IgD-negative memory B cell (primary cell): ENCODE results near the gene KCNIP4. TPM values are rescaled to one million over a fixed set of nuclear protein-coding genes. Genes with fewer than 3 reads are reported as not detected.

Experiments
- H3K27ac Mint-ChIP-seq, 3 donors: one replicate each; pipeline ENCODE4 v1.8.0; 2020 to 2022; ENCODE audit warnings: mild to moderate bottlenecking in 3 of 3, mixed read lengths in 3 of 3, moderate library complexity in 1 of 3
- H3K27me3 Mint-ChIP-seq: one replicate; pipeline ENCODE4 v1.8.0; 2021; ENCODE audit warnings: mixed read lengths
- H3K36me3 Mint-ChIP-seq: one replicate; pipeline ENCODE4 v1.8.0; 2020; ENCODE audit warnings: mild to moderate bottlenecking, mixed read lengths
- H3K4me1 Mint-ChIP-seq, 3 donors: one replicate each; pipeline ENCODE4 v1.8.0; 2020 to 2022; ENCODE audit warnings: mixed read lengths in 3 of 3, mild to moderate bottlenecking in 1 of 3
- H3K4me3 Mint-ChIP-seq, 4 donors: one replicate each; pipeline ENCODE4 v1.8.0; 2020 to 2022; ENCODE audit warnings: mild to moderate bottlenecking in 4 of 4, mixed read lengths in 4 of 4, moderate library complexity in 3 of 4
- H3K9me3 Mint-ChIP-seq, 3 donors: one replicate each; pipeline ENCODE4 v1.8.0; 2020 to 2021; ENCODE audit warnings: mixed read lengths in 3 of 3, mild to moderate bottlenecking in 1 of 3
- polyA plus RNA-seq: library from polyadenylated mRNA; unstranded; fragments of 300-500 nt; fragmentation: Illumina TruSeq; gene quantifications from one replicate; pipeline ENCODE4 v1.2.3, GENCODE V29; 2021

The KCNIP4 gene
- polyA plus RNA-seq, 1 donor from 2014 or later: 0.10 TPM

DNA sequence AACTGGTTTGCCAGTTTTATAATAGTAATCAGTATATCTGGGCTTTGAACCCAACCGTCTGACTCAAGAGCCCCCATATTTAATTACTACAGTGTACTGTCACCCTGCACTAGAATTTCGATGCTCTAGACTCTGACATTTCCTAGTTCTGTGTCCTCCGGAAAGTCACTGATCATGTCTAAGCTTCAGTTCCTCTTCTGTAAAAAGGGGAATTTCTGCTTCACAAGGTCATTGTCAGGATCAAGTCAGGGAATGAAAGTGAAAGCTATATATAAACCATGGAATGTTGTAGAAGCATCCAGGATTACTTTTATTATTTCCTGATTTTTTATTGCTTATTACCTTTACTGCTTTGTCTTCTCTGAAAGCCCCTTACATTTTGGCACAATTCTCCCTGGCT, 4.0 kb upstream of the KCNIP4 start:
- Mint-ChIP-seq H3K27me3 (peaks cover 5% of the 10 kb centered on the region), H3K4me3 (no peak overlapping the region), H3K27ac (no peak overlapping the region)

DNA sequence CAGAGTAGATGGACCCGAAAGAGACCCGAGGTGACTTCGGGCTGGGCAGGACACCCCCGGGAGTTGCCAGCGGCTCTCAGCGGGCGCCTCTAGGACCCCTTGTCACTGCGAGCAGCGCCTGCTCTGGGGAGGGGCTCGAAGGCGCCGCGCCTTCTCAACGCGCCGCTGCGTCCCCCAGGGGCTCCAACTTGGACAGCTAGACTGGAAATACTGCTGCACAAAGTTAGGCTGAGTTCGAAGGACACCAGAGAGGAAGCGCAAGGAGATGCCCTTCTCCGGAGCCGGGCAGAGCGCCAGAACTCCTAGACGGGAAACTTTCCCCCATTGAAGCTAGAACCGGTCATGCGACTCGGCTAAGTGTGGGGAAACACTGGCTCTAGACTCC, 493 bp upstream of the KCNIP4 start:
- peaks cover 6 to 12% (median 9%) of the 10 kb centered on the region in 3 donors for H3K9me3 Mint-ChIP-seq
- H3K4me3 Mint-ChIP-seq: no peak overlapping the region
- no peaks in the 10 kb centered on the region for H3K36me3 Mint-ChIP-seq
- H3K27me3 Mint-ChIP-seq: peaks cover 5% of the 10 kb centered on the region
- H3K27ac Mint-ChIP-seq: no peak overlapping the region
- peaks cover 0 to 4% (median 2%) of the 10 kb centered on the region in 3 donors for H3K4me1 Mint-ChIP-seq

More for the DNA sequence above, 4.0 kb upstream of the KCNIP4 start:
- Mint-ChIP-seq H3K4me1 (peaks cover 0 to 4% (median 2%) of the 10 kb centered on the region in 3 donors), H3K36me3 (no peaks in the 10 kb centered on the region), H3K9me3 (peaks cover 6 to 9% (median 7%) of the 10 kb centered on the region in 3 donors)

DNA sequence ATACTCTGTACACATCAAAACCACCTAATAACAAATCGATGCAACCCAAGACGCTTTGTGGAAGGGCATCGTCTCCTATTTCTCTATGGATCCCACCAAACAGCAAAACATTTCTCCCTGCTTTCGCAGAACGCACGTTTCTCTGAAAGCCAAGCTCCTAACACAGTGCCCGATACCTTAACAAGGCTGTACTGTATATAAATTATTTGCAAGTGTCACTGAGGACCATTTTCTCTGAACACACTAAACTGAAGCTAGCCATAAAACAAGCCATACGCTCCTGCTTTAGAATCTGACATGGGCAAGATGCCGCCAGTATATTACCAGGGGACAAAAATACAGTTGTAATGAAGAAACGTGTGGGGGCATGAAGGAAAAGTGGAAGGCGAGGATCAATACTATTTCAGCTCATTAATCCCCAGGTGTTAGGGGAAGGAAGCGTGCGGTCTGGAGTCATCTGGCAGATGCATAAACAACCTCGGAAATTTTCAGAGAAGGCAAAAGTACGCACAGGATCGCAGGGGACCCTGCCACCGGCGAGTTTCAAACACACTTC, 703 bp downstream of the KCNIP4 start:
- peaks cover 9 to 12% (median 9%) of the 10 kb centered on the region in 3 donors for H3K9me3 Mint-ChIP-seq
- peaks cover 5% of the 10 kb centered on the region for H3K27me3 Mint-ChIP-seq
- H3K4me1 Mint-ChIP-seq: peaks cover 0 to 4% (median 2%) of the 10 kb centered on the region in 3 donors
- no peaks in the 10 kb centered on the region for H3K36me3 Mint-ChIP-seq
- H3K27ac Mint-ChIP-seq: no peak overlapping the region
- H3K4me3 Mint-ChIP-seq: no peak overlapping the region

DNA sequence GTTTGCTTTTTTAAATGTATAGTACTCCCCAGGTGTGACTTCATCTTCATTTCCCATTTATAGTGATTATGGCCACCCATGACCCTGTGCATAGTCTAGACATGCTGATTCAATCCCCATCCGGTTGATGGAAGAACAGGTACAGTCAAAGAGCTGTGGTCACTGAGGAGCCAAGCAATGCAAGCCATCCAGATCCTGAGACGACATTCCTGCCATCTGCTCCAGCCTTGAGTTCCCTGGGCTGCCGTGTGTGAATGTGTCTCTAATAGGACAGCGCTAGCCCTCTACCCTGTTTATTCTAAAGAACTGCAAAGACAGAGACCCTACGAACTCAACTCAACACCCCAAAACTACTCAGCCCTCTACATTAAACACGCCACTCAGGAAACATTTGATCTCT, 1.7 kb downstream of the KCNIP4 start:
- peaks cover 9 to 12% (median 9%) of the 10 kb centered on the region in 3 donors for H3K9me3 Mint-ChIP-seq
- no peak overlapping the region for H3K4me3 Mint-ChIP-seq
- peaks cover 5% of the 10 kb centered on the region for H3K27me3 Mint-ChIP-seq
- H3K27ac Mint-ChIP-seq: no peak overlapping the region
- peaks cover 0 to 4% (median 2%) of the 10 kb centered on the region in 3 donors for H3K4me1 Mint-ChIP-seq
- no peaks in the 10 kb centered on the region for H3K36me3 Mint-ChIP-seq

DNA sequence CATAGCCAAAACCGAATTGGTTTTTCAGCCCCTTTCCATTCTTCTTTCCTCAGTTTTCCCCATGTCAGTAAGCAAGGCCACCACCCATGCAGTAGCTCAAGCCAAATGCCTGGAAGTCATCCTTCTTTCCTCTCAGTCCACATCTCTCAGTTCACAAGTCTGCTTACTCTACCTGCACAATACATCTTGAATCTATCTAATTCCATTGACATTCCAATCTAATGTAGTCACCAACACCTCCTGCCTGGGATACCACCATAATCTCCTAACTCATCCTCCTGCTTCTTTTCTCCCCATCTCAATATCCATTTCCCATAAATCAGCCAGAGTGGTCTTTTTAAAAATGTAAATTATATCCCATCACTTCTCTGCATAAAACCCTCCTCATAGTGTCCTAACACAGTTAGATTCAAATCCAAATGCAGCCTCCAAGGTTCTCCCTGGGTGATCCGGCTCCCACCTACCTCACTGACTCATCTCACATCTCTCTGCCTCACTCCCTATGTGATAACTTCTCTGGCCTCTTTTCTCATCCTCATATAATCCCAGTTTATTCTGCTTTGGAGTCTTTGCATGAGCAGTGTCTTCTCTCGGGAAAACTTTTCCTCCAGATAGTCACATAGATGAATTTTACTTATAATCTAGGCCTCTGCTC, 26.9 kb downstream of the KCNIP4 start:
- Mint-ChIP-seq H3K4me3 (no peak overlapping the region), H3K27ac (no peak overlapping the region), H3K4me1 (no peaks in the 10 kb centered on the region), H3K9me3 (peaks cover 0 to 7% (median 0%) of the 10 kb centered on the region in 3 donors), H3K27me3 (no peaks in the 10 kb centered on the region), H3K36me3 (no peaks in the 10 kb centered on the region)

DNA sequence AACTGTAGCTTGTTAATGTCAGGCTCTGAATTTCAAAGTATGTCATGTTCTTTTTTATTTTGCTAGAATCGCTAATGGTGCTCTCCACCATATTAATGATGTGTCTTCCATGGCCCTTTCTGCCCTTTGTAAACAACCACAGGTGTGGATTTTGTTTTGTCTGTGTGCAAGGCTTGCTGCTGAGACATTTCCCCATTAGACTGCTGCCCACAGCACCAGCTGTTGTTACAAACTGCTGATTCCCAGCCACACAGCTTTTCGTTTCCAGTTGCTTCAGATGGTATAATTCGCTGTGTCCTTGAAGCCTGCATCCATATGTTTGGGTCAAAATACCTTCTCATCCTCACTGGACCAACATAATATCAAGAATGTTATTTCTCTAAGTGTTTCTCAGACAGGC, 32.8 kb downstream of the KCNIP4 start:
- H3K9me3 Mint-ChIP-seq: peaks cover 4 to 10% (median 5%) of the 10 kb centered on the region in 3 donors

DNA sequence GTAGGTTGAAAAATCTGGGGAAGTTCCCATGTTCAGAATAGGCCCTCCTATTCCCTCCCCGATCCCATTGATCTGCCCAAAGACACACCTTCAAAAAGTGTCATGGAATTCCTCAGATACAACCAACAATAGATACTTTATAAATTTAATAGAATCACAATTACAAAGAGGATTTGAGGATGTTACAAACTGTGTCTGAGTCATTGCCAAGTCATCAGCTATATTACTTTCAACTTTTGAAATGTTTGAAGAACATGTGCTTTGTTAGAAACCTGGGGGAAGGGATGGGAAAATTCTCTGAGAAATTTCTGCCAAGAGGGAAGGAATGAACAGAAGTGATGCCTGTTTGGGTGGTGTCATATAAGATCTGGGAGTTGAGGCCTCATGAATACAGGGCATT, 46.7 kb downstream of the KCNIP4 start:
- Mint-ChIP-seq H3K4me3 (no peak overlapping the region), H3K4me1 (no peaks in the 10 kb centered on the region), H3K27ac (no peak overlapping the region), H3K36me3 (no peaks in the 10 kb centered on the region), H3K9me3 (peaks cover 1 to 10% (median 2%) of the 10 kb centered on the region in 3 donors), H3K27me3 (no peaks in the 10 kb centered on the region)

More for the DNA sequence above, 32.8 kb downstream of the KCNIP4 start:
- Mint-ChIP-seq H3K36me3 (no peaks in the 10 kb centered on the region), H3K27ac (no peak overlapping the region), H3K4me1 (no peaks in the 10 kb centered on the region), H3K27me3 (no peaks in the 10 kb centered on the region), H3K4me3 (no peak overlapping the region)

DNA sequence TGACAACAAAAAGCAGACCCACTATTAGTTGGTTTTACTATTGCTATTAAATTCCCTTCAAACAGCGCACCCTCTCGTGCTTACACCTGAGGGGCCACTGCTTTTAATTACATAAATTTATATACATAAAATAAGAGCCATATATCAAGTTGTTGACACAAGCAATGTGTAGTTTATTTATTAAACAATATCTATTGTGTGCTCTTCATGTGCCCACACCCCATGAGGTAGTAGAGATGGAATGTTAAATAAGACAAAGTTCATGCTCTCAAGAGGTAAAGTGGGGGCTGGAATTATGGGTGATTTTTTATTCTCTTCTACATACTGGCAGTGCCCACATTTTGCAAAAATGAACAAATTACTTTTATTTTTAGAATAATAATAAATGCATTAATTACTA, 47.3 kb downstream of the KCNIP4 start:
- peaks cover 1 to 10% (median 2%) of the 10 kb centered on the region in 3 donors for H3K9me3 Mint-ChIP-seq
- no peaks in the 10 kb centered on the region for H3K36me3 Mint-ChIP-seq
- no peaks in the 10 kb centered on the region for H3K27me3 Mint-ChIP-seq
- no peaks in the 10 kb centered on the region for H3K4me1 Mint-ChIP-seq
- H3K27ac Mint-ChIP-seq: no peak overlapping the region
- H3K4me3 Mint-ChIP-seq: no peak overlapping the region

DNA sequence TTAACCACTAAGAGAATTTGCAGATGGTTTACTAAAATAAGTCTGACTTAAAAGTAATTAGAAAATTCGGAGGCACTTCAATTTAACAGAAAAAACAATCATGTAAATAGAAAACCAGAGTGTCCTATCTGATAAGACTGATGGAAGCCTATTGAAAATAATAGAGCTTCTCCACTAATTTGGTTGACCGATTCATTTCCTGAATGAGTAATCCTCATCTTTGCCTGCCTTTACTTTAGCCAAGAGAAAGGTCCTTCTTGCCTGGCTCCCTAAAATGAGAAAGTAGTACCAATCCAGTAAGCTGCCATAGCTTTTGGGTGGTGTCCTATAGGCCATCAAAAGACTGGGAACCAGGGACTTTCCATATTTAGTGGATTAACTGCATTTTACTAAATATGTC, 48.4 kb downstream of the KCNIP4 start:
- no peaks in the 10 kb centered on the region for H3K4me1 Mint-ChIP-seq
- no peak overlapping the region for H3K4me3 Mint-ChIP-seq
- H3K9me3 Mint-ChIP-seq: peaks cover 2 to 17% (median 2%) of the 10 kb centered on the region in 3 donors
- no peaks in the 10 kb centered on the region for H3K27me3 Mint-ChIP-seq
- H3K36me3 Mint-ChIP-seq: no peaks in the 10 kb centered on the region
- no peak overlapping the region for H3K27ac Mint-ChIP-seq

DNA sequence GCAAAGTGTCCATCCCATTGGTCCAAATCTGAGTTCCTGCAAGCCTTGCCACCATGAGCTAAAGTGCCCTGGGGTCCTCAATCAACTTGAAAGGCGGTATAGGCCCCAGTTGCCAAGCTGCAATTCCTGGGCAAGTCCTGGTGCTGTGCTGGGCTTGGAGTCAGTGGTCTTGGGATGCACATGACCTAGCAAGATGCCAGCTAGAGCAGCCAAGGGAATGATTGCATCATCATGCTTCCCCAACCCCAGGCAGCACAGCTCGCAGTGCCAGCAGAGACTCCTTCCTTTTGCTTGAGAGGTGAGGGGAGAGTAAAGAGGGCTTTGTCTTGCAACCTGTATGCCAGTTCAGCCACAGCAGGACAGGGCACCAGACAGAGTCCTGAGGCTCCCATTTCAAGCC, 50.5 kb downstream of the KCNIP4 start:
- H3K4me1 Mint-ChIP-seq: no peaks in the 10 kb centered on the region
- peaks cover 2 to 23% (median 5%) of the 10 kb centered on the region in 3 donors for H3K9me3 Mint-ChIP-seq
- no peaks in the 10 kb centered on the region for H3K27me3 Mint-ChIP-seq
- H3K4me3 Mint-ChIP-seq: no peak overlapping the region
- H3K27ac Mint-ChIP-seq: no peak overlapping the region
- no peaks in the 10 kb centered on the region for H3K36me3 Mint-ChIP-seq

DNA sequence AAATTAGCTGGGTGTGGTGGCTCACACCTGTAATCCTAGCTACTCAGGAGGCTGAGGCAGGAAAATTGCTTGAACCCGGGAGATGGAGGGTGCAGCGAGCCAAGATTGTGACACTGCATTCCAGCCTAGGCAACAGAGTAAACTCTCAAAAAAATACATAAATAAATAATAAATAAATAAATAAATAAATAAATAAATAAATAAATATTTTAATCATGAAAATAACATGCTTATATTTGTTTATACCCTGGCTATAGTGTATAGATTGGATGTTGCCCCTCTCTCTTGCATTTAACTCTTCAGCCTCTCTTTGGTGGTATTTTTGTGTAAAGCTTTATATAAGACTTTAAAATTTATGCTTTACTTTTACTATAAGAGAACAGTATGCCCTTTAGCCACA, 51.8 kb downstream of the KCNIP4 start:
- Mint-ChIP-seq H3K27me3 (no peaks in the 10 kb centered on the region), H3K4me3 (no peak overlapping the region), H3K27ac (no peak overlapping the region), H3K9me3 (peaks cover 2 to 27% (median 2%) of the 10 kb centered on the region in 3 donors), H3K4me1 (no peaks in the 10 kb centered on the region), H3K36me3 (no peaks in the 10 kb centered on the region)

DNA sequence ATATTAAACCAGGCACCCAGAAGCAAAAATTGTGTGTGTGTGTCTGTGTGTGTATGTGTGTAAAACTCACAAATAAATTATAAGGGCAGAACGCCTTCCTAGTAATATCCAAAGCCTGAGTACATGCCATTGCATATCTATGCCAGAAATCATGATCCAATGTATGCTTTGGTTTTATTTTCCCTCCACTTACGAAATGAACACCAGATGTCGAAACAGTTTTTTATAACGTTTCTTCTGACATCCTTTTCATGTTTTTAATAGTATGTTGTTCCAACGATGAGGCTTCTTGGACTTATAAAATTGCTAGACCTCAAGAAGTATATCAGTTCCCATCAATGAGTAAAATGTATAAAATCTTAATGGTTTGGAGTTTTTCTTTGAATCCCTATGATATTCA, 55.4 kb downstream of the KCNIP4 start:
- no peak overlapping the region for H3K27ac Mint-ChIP-seq
- H3K4me1 Mint-ChIP-seq: peaks cover 0 to 1% (median 0%) of the 10 kb centered on the region in 3 donors
- H3K9me3 Mint-ChIP-seq: peaks cover 2 to 18% (median 4%) of the 10 kb centered on the region in 3 donors
- no peaks in the 10 kb centered on the region for H3K36me3 Mint-ChIP-seq
- no peak overlapping the region for H3K4me3 Mint-ChIP-seq
- H3K27me3 Mint-ChIP-seq: no peaks in the 10 kb centered on the region

DNA sequence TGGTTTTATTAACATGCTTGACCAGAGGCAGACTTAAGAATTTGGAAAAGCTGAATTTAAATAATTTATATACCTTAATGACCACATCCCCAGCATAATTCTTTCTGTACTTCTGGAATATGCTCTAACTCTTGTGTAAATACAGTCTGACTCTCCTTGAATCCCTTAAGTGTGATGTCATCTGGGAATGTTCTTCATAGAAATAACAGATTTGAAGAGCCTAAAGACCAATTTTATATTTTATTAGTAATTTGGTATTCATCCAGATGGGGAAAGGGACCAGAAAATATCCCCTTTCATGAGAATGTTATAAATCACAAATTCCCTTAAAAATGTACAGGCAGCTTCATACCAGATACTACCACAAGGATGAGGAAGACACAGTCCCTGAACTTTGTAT, 58.3 kb downstream of the KCNIP4 start:
- Mint-ChIP-seq H3K27ac (no peak overlapping the region), H3K27me3 (no peaks in the 10 kb centered on the region), H3K36me3 (no peaks in the 10 kb centered on the region), H3K4me1 (peaks cover 0 to 1% (median 0%) of the 10 kb centered on the region in 3 donors), H3K9me3 (peaks cover 2 to 15% (median 2%) of the 10 kb centered on the region in 3 donors), H3K4me3 (no peak overlapping the region)

DNA sequence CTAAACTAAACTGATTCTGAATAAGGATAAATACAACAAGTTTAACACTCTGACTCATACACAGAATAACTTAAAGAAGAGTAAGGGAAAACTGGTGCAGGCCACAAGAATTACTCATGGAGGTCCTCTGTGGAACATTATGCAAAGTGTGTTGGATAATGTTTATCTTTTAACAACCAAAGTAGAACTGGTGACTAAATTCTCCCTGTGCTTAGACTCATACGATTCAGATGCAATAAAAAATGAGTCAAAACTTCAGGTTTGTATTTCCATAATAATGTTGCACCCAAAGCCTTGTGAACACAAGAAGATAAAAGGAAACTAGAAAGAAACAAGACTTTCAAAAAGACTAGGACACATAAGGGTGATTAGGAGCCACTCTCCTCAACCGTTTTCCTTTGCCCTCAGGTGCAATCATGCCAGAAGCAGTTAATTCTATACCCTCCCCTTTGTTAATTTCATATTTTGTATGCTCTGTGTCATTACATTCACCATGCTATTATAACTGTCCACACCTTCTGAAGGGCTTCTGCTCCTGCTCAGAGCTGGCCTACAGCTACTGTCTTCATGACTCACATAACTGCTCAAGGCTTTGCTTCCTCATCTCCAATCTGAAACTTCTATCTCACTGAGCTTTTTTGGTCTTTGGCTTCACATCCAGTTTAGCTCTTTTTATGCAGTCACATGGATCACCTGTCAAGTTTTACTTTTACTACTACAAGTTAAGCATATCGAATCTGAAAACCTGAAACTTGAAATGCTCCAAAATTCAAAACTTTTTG, 60.2 kb downstream of the KCNIP4 start:
- Mint-ChIP-seq H3K9me3 (peaks cover 1 to 15% (median 4%) of the 10 kb centered on the region in 3 donors), H3K36me3 (no peaks in the 10 kb centered on the region), H3K4me1 (peaks cover 0 to 1% (median 0%) of the 10 kb centered on the region in 3 donors), H3K27me3 (no peaks in the 10 kb centered on the region), H3K27ac (no peak overlapping the region), H3K4me3 (no peak overlapping the region)

DNA sequence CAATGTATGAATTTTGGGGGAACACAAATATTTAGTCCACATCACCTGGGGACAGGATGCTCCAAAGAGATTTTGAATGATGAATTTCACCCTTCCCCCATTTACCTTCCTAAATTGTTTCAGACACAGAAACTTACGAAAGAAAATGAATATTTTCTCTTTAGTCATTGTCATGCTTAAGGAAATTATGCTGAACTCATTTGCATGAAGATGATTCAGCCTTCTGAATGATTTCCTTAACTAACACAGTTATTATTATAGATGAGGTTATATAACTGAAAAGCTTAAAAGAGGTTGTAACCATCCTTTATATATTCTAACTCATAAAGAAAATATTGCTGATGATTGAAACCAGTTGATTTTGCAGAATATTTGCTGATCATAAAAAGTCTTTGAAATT, 61.1 kb downstream of the KCNIP4 start:
- Mint-ChIP-seq H3K27me3 (no peaks in the 10 kb centered on the region), H3K9me3 (peaks cover 1 to 11% (median 4%) of the 10 kb centered on the region in 3 donors), H3K4me3 (no peak overlapping the region), H3K27ac (no peak overlapping the region), H3K36me3 (no peaks in the 10 kb centered on the region), H3K4me1 (peaks cover 0 to 1% (median 0%) of the 10 kb centered on the region in 3 donors)
